ENCODE results near the gene LTO1.
"Not testable (repeated sequence)": the region's sequence is repeated elsewhere in the genome, so short reads cannot be mapped to it uniquely, and the experiment has no call there.

Gene LTO1

GRCh38 chr11:69700278-69701140, 25.4 kb upstream of the LTO1 start:
- DNase-seq, result no peak

GRCh38 chr11:69699213-69699612, 24.1 kb upstream of the LTO1 start:
- no peak for DNase-seq

GRCh38 chr11:69698362-69698761, 23.2 kb upstream of the LTO1 start:
- DNase-seq, result no peak

GRCh38 chr11:69697861-69698260, 22.7 kb upstream of the LTO1 start:
- DNase-seq, result no peak

GRCh38 chr11:69697469-69697843, 22.3 kb upstream of the LTO1 start:
- no peak for DNase-seq

GRCh38 chr11:69696749-69697468, 21.8 kb upstream of the LTO1 start:
- DNase-seq, result no peak

- not testable (repeated sequence) for DNase-seq
Observed at GRCh38 chr11:69695995-69696394, 20.8 kb upstream of the LTO1 start.

GRCh38 chr11:69695581-69695980, 20.4 kb upstream of the LTO1 start:
- no peak for DNase-seq

- no peak for DNase-seq
Observed at GRCh38 chr11:69694781-69695180, 19.6 kb upstream of the LTO1 start.

GRCh38 chr11:69692422-69692821, 17.3 kb upstream of the LTO1 start:
- no peak for DNase-seq

GRCh38 chr11:69691463-69691862, 16.3 kb upstream of the LTO1 start:
- DNase-seq, result no peak

- no peak for DNase-seq
Observed at GRCh38 chr11:69689484-69690319, 14.5 kb upstream of the LTO1 start.

GRCh38 chr11:69687969-69688771, 13.0 kb upstream of the LTO1 start:
- not testable (repeated sequence) for DNase-seq

GRCh38 chr11:69686856-69687255, 11.7 kb upstream of the LTO1 start:
- DNase-seq, result no peak

- no peak for DNase-seq
Observed at GRCh38 chr11:69686452-69686851, 11.3 kb upstream of the LTO1 start.

GRCh38 chr11:69685348-69685747, 10.2 kb upstream of the LTO1 start:
- DNase-seq, result no peak

- DNase-seq, result no peak
Observed at GRCh38 chr11:69684651-69685050, 9.5 kb upstream of the LTO1 start.

- no peak for DNase-seq
Observed at GRCh38 chr11:69683764-69684333, 8.7 kb upstream of the LTO1 start.

GRCh38 chr11:69682681-69683326, 7.7 kb upstream of the LTO1 start:
- no peak for DNase-seq

- no peak for DNase-seq
Observed at GRCh38 chr11:69682221-69682620, 7.1 kb upstream of the LTO1 start.

- no peak for DNase-seq
Observed at GRCh38 chr11:69680688-69681087, 5.5 kb upstream of the LTO1 start.

GRCh38 chr11:69677749-69678148, 2.6 kb upstream of the LTO1 start:
- no peak for DNase-seq

Measured in T-helper 9 cell (primary cell).